RWPE2 (cell line): ENCODE data around the gene FKBP10.

Source experiments
- ATAC-seq: fragments of 200-7000 bp; cut with Tn5 transposase; 3 replicates; pipeline ENCODE4 v1.9.1; 2021; ENCODE audit warnings: low read depth
- DNase-seq: peaks from one replicate; pipeline ENCODE4 v3.0.0-alpha.2; 2020; ENCODE audit warnings: low spot score
- H3K27ac ChIP-seq: fragments of 450-650 bp; 2 replicates; pipeline ENCODE4 v1.5.1; 2017; ENCODE audit warnings: mild to moderate bottlenecking; ENCODE audit not compliant: poor library complexity, severe bottlenecking
- H3K27me3 ChIP-seq: fragments of 250-450 bp; sonication (Bioruptor Pico); 2 replicates; pipeline ENCODE4 v1.5.1; 2021; ENCODE audit warnings: mild to moderate bottlenecking, moderate library complexity; ENCODE audit not compliant: insufficient read depth, poor library complexity, severe bottlenecking
- H3K36me3 ChIP-seq: fragments of 250-450 bp; sonication (Bioruptor Pico); 2 replicates; pipeline ENCODE4 v1.5.1; 2020; ENCODE audit warnings: low read depth, mild to moderate bottlenecking, moderate library complexity
- H3K4me1 ChIP-seq: fragments of 250-450 bp; sonication (Bioruptor Pico); 2 replicates; pipeline ENCODE4 v1.5.1; 2021; ENCODE audit warnings: mild to moderate bottlenecking, moderate library complexity; ENCODE audit not compliant: insufficient read depth, poor library complexity, severe bottlenecking
- H3K4me3 ChIP-seq: fragments of 250-450 bp; sonication (Bioruptor Pico); 2 replicates; pipeline ENCODE4 v1.5.1; 2021; ENCODE audit warnings: mild to moderate bottlenecking, moderate library complexity; ENCODE audit not compliant: severe bottlenecking
- H3K9me3 ChIP-seq: fragments of 250-450 bp; sonication (Bioruptor Pico); 2 replicates; pipeline ENCODE4 v1.5.1; 2021; ENCODE audit warnings: mild to moderate bottlenecking, moderate library complexity; ENCODE audit not compliant: severe bottlenecking
- TF ChIP-seq, protein P1 (sequence below): fragments of 450-650 bp; IDR thresholded peaks from one replicate; pipeline ENCODE4 v1.5.1; 2017; ENCODE audit warnings: mild to moderate bottlenecking, moderate library complexity; ENCODE audit not compliant: poor library complexity, severe bottlenecking

The FKBP10 gene

DNA sequence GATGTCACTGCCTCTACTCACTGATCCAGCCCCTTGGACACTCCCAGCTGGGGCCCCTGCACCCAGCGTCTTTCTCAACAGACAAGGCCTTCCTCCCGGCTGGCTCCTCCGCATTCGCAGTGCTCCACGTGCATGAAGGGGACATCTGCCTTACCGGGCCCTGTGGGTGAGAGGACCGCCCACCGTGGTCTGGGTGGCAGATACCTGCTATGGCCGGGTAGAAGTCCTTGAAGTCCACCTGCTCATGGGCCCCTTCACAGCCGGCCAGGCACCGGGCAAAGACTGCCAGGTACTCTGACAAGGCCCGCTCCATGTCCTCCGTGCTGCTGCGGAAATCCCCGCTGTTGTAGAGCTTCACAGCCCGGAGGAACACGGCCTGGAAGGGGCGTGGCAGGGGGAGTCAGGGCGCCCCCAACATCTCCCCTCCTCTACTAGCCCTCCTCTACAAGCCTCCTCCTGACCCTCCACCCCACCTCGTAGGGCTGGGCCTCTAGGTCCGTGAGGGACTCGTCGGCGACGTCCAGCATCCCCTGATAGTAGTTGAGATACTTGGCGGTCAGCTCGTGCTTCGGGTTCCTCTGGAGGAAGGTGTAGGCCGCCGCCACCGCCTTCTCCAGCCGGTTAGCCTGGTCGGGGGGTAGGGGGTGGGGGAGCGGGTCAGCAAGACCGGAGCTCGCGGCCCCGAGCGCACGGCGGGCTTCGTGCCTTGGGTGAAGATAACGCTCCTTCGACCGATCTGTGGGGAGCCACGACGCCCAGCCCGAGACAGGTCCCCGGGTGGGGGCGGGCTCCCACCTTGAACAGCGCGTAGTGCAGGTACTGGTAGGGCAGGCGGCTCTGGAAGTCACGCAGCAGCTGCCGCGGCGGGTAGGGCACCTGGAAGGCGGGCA is 1.9 kb upstream of the FKBP10 start:
- DNase-seq (no peak), ATAC-seq (peak; percentile 8; the same call in 2 of the 3 replicates)
- Histone ChIP-seq H3K27me3 (no peaks in the 10 kb centered on the region), H3K36me3 (peaks cover 30% of the 10 kb centered on the region), H3K9me3 (no peaks in the 10 kb centered on the region), H3K4me3 (peak overlapping the region; percentile 75), H3K4me1 (peaks cover 11% of the 10 kb centered on the region), H3K27ac (peak overlapping the region; percentile 83)
- TF ChIP-seq, protein P1, sequence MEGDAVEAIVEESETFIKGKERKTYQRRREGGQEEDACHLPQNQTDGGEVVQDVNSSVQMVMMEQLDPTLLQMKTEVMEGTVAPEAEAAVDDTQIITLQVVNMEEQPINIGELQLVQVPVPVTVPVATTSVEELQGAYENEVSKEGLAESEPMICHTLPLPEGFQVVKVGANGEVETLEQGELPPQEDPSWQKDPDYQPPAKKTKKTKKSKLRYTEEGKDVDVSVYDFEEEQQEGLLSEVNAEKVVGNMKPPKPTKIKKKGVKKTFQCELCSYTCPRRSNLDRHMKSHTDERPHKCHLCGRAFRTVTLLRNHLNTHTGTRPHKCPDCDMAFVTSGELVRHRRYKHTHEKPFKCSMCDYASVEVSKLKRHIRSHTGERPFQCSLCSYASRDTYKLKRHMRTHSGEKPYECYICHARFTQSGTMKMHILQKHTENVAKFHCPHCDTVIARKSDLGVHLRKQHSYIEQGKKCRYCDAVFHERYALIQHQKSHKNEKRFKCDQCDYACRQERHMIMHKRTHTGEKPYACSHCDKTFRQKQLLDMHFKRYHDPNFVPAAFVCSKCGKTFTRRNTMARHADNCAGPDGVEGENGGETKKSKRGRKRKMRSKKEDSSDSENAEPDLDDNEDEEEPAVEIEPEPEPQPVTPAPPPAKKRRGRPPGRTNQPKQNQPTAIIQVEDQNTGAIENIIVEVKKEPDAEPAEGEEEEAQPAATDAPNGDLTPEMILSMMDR: no peak

DNA sequence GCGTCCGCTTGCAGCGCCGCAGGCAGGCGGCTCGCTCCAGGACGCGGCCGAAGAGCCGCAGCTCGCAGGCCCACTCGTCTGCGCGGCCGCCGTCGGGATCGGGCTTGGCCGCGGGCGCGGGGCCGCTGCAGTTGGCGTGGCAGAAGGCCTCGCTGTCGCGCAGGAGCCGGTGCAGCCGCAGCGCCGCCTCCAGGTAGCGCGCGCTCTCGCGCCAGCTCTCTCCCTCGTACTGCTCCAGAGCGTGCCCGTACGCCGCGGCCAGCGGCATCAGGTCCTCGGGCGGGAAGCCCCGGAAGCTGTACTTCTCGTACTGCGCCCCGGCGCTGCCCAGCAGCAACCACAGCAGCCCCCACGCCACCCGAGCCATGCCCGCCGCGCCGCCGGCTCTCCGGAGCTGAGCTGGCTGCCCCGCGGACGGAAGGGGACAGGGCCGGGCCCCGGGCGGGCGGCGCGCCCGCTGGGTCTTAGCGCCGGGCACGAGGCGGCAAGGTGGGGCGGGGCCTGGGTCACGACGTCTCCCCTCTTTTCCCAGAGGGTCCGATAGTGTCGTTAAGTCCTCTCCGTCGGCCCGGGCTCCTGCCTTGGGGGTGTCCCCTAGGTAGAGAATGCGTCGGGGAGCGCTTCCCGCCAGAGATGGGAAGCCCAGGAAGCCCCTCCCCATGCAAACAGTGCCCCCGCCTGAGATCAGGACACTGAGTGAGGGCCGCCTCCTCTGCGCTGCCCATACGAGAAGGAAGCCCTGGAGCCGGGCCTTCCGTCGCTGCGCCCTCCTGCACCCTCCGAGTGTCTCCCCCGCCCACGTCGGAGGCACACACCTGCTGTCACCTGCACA is 1.0 kb upstream of the FKBP10 start, which contains the start of gene P3H4:
TSS of gene P3H4 (minus strand) at position 401 of the 832 bp plus-strand sequence. CDS start at position 367, 34 bp downstream.
- H3K4me1 ChIP-seq: peaks cover 11% of the 10 kb centered on the region
- DNase-seq: no peak
- no peaks in the 10 kb centered on the region for H3K27me3 ChIP-seq
- peak within 1 kb of the TSS; percentile 83 for H3K27ac ChIP-seq
- H3K9me3 ChIP-seq: no peaks in the 10 kb centered on the region
- TF ChIP-seq, protein P1: peak; percentile 80
- ATAC-seq: peak; percentile 68
- H3K4me3 ChIP-seq: peak within 1 kb of the TSS; percentile 75
- H3K36me3 ChIP-seq: peaks cover 28% of the 10 kb centered on the region

DNA sequence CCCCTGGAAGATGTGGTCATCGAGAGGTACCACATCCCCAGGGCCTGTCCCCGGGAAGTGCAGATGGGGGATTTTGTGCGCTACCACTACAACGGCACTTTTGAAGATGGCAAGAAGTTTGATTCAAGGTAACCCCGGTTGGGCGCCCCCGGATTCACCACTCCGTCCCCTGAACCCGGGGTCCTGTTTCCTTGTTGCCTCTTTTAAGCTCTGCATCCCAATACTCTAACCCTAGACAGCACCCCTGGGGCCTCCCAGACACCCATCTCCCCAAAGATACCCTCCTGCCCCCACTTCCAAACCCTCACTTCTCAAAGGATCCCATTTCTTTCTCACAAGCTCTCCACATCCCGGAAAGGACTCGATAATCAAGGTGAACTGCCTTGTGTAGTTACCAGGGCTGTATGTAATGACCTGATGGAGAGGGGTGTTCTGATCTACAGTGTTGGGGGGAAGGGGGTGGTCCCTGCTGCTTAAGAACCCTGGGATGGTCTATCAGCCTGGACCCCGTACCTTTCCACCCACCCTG is 412 bp downstream of the FKBP10 start:
- H3K4me3 ChIP-seq: peak overlapping the region; percentile 75
- no peaks in the 10 kb centered on the region for H3K27me3 ChIP-seq
- no peak for ATAC-seq
- DNase-seq: no peak
- H3K36me3 ChIP-seq: peaks cover 33% of the 10 kb centered on the region
- TF ChIP-seq, protein P1: no peak
- H3K9me3 ChIP-seq: no peaks in the 10 kb centered on the region
- H3K4me1 ChIP-seq: peaks cover 11% of the 10 kb centered on the region
- peak overlapping the region; percentile 83 for H3K27ac ChIP-seq

DNA sequence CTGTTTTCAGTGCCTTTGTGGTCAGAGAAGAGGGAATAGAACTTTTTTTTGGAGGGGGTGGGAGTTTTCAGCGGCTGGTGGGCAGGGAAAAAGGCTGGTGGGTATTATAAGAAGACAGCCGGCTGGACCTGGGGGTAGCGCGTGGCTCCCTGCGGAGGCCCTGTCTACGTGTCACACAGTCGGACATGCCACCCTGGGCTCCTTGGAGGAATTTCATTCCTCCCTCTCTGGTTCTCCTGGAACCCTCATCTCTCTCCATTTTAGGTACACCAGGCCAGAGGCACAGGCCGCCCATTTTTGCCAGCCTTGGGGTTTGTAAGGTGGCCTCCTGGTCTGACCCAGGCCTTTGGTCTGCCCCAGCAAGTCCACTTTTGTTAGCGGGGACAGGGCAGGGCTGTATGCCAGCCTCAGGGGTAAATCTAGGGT is 908 bp downstream of the FKBP10 start:
- ATAC-seq (no peak), DNase-seq (no peak)
- H3K4me3 ChIP-seq: peak overlapping the region; percentile 75
- no peaks in the 10 kb centered on the region for H3K27me3 ChIP-seq
- peaks cover 11% of the 10 kb centered on the region for H3K4me1 ChIP-seq
- H3K27ac ChIP-seq: peak overlapping the region; percentile 83
- peaks cover 32% of the 10 kb centered on the region for H3K36me3 ChIP-seq
- TF ChIP-seq, protein P1: no peak
- H3K9me3 ChIP-seq: no peaks in the 10 kb centered on the region
